ENCODE results near the gene PTPRCAP.
"Not testable (repeated sequence)": the region's sequence is repeated elsewhere in the genome, so short reads cannot be mapped to it uniquely, and the experiment has no call there.

Gene PTPRCAP

DNA sequence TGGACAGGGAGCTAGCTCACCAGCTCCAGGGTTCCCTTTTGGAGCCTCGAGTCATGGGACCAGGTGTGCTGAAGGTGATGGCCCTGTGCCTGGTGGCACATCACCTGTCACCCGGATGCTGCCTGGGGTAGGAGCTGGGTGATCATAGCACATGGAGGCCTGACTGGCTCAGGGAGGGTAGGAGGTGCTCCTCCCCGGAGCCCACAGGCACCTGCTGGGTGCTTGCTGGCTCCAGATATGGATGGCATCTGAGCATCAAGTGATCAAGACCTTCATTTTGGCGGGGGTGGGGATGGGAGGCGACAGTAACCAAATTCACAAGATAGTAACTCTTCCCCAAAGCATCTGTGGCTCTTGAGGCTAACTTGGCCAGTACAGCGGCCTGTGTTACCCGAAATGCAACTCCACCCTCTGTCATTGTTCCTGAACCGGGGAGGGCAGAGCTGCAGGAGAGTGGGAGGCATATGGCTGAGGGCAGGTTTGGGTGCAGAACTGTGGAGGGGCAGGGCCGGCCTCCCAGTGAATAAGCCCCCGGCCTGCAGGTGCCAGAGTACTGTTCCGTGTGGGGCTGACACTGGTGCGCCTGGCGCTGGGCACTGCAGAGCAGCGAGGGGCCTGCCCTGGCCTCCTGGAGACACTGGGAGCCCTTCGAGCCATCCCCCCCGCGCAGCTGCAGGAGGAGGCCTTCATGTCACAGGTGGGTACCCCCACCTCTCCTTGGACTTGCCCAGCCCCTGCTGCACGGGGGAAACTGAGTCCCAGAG, 28.9 kb downstream of the PTPRCAP start:
- no peak for DNase-seq

DNA sequence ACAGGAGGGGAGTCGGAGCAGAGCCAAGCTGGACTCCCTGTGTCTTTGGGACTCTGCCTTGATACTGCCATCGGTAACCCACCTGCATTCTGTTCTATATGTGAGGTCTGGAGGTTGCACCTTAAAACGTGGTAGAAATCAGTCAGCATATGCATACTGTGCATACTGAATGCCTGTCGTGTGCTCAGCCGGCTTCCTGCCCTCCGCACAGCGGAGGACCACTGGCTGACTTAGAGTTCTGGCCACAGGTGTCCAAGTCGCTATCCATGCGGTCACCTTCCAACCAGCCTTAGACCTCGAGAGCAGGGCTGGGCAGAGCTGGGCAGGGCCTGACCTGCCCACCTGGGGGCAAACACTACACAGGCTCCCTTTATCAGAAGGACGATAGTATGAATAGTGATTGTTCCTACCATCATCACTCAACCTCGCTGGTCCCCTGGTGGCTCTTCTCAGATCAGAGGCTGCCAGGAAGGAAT, 29.8 kb downstream of the PTPRCAP start:
- DNase-seq: no peak

DNA sequence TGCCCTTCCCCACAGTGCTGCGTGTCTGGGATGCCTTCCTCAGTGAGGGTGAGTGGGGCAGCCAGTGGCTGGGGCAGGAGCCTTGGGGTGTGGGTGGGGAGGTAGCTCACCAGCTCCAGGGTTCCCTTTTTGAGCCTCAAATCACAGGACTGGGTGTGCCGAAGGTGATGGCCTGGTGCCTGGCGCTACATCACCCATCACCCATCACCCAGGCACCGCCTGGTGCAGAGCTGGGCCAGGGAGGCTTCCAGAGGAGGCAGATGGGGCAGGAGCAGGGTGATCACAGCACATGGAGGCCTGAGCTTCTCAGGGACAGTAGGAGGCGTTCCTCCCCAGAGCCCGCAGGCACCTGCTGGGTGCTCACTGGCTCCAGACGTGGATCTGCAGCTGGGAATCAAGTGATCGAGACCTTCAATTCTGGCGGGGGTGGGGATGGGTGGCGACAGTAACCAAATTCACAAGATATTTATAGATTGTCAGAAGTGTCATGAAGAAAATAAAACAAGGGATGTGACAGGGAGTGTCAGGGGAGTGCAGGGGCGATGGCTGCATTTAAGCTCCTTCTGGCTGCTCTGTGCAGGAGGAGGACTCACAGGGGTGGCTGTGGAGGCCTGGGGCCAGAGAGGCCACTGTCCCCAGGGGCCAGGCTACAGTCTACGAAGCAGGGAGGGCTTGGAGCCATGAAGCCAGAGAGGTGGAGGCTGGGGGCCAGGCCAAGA, 30.4 kb downstream of the PTPRCAP start:
- no peak for DNase-seq

DNA sequence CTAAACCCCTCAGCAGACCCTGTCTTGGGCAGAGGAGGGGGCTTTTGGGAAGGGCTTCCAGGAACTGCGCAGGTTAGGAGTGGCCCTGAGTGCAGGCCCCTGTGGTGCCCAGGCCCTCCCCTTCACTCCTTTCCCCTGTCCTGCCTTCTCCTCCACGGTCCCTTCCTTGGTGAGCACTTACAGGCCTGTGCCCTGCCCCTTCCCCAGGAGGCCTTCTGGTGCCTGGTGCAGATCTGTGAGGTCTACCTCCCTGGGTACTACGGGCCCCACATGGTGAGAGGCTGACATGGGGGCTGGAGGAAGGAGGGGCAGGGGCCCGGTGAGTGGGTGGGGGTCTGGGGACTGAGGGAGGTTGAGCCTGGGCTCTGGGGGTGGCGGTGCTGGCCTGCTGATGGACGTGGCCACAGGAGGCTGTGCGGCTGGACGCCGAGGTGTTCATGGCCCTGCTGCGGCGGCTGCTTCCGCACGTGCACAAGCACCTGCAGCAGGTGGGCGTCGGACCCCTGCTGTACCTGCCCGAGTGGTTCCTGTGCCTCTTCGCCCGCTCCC, 31.0 kb downstream of the PTPRCAP start:
- no peak for DNase-seq

DNA sequence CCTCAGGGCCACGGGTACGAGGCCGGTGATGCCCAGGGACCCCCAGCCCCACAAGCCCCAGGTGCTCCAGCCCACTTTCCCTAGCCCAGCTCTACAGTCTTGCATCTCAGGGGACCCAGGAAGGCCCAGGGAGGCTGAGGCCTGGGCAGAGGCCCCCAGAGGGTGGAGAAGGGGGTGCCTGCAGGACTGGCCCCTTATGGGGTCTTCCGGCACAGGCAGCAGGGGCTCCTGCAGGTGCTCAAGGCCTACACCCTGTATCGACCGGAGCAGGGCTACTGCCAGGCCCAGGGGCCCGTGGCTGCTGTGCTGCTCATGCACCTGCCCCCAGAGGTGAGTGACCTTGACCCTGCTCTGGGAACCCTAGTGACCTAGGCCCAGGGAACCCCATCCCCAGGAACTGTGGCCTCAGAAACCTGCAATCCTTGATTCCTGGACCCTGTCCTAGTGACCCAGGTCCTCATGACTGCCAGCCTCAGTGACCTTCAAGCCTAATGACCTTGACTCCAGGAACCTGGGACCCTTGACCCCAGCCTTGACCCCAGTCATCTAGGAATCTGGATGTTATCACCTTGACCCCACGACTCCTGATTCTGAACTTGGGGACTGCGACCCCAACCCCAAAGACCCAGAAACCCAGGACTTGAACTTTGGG, 31.7 kb downstream of the PTPRCAP start:
- no peak for DNase-seq

DNA sequence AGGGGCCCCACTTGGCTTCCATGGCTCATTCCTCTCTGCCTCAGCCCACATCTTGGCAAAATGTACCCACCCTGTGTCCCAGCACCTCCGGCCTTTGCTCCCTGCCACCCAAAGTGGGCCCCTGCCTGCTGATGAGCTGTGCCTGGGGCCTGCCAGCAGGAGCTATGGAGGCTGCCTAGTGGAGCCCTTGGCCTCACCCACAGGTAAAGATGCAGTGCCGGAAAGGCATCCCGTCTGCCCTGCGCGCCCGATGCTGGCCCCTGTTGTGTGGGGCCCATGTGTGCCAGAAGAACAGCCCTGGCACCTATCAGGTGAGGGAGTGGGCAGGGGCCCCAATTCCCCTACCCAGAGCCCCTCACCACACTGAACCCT, 32.3 kb downstream of the PTPRCAP start:
- no peak for DNase-seq

DNA sequence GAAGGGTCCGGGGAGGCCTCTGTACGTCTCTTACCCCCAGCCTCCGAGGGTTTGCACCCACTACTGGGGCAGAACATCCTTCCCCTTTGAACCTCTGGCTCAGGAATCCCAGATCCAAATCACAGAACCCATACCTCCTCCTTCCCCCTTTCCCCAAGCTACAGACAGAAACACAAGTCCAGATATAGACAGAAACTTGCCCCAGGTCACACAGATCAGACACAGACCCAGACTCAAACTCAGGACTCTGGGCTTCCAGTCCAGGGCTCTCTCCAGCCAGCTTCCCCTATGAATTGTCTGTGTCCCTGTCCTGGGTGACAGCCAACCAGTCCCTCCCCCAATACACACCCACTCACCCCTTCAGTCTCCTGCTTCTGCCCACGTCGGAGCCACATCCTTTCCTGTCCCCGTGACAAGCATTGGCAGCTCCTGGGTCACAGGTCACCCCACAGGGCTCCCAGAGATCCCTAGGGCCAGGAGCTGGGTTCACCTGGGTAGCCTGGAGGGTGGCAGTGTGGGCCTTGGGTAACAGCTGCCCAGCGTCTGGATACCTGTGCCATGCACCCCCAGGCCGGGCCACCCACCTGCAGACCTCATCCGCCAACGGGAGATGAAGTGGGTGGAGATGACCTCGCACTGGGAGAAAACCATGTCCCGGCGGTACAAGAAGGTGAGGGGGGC, 32.8 kb downstream of the PTPRCAP start:
- DNase-seq: peak; percentile 68 to 78 (median 76)

DNA sequence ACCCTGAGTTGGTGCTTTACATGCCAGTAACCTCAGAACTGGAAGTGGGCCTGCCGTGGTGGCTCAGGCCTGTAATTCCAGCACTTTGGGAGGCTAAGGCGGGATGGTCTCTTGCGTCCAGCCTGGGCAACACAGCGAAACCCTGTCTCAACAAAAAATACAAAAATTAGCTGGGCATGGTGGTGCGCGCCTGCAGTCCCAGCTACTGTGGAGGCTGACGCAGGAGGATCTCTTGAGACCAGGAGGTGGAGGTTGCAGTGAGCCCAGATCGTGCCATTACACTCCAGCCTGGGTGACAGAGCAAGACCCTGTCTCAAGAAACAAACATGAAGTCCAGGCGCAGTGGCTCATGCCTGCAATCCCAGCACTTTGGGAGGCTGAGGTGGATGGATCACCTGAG, 34.4 kb downstream of the PTPRCAP start:
- DNase-seq: not testable (repeated sequence)

DNA sequence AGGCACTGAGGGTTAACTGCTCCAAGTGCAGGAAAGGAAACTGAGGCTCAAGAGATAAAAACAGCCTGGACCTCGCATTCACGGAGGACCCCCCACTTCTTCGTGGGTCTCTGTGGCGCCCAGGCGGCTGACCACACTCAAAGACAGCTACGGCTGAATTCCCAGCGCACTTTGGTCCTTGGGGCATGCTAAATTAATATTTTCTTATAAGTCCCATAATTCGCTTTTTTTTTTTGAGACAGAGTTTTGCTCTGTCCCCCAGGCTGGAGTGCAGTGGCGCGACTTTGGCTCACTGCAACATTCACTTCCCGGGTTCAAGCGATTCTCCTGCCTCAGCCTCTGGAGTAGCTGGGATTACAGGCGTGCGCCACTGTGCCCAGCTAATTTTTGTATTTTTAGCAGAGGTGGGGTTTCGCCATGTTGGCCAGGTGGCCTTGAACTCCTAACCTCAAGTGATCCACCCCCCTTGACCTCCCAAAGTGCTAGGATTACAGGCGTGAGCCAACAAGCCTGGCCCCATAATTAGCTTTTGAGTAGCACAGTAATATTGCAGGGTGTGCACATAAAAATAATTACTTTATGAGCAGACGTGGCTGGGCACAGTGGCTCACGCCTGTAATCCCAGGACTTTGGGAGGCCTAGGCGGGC, 35.2 kb downstream of the PTPRCAP start:
- not testable (repeated sequence) for DNase-seq

DNA sequence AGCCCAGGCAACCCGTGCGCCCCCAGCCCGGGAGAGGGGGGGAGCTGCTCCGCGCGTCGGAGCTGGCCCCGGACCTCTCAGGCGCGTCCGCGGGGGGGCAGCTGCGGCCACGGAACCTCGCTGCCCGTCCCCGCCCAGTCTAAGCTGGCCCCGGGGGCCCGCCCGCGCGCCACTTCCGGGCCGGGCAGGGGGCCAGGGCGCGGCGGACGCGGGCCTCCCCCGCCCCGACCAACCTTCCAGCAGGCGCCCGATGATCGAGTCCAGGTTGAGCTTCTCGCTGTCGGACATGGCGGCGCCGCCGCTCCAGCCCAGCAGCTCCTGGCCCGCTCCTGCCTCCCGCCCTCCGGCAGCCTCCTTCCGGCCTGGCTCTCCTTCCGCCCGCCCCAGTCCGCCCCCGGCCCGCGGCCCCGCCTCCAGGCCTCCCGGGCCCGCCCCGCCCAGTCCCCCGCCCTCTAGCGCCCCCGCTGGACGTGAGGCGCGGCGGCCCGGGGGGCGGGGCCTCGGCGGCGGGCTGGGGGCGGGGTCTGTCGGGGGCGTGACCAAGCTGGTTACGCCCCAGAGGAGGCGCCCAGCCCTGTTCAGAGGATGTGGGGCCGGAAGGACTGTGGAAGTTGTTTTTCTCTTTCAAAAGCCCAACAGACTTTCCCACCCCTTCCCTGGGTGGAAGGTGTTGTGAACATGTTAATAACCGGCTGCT, 35.8 kb downstream of the PTPRCAP start, which contains the start of gene PPP1CA:
PPP1CA (minus strand) TSS at position 364 of the 697 bp plus-strand sequence; CDS start at position 288, 76 bp downstream.
- DNase-seq: peak; percentile 91 to 98 (median 96)

DNA sequence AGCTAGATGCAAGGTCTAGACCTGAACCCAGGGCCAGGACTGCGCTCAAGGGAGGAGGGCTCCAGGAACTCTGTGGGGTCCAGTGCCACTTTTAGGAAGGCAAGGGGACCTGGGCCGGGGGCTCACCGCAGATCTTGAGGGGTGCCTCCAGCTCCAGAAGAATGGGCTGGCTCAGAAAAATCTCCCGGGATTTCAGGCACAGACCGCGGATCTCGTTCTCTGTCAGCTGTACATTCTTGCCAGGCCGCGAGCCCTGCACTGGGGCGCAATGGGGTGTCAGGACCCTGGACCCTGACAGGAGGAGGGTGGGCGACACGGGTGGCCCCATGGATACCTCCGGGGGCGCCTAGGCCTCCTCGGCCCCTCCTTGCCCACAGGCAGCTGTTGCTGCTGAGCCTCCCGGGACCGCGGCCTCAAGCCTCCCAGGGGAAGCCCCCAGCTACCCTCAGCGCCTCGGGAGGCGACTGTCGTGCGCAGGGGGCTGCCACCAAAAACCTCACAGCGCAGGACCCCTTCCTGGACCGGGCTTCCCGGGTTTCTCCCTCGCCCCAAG, 36.5 kb downstream of the PTPRCAP start:
- no peak for DNase-seq

DNA sequence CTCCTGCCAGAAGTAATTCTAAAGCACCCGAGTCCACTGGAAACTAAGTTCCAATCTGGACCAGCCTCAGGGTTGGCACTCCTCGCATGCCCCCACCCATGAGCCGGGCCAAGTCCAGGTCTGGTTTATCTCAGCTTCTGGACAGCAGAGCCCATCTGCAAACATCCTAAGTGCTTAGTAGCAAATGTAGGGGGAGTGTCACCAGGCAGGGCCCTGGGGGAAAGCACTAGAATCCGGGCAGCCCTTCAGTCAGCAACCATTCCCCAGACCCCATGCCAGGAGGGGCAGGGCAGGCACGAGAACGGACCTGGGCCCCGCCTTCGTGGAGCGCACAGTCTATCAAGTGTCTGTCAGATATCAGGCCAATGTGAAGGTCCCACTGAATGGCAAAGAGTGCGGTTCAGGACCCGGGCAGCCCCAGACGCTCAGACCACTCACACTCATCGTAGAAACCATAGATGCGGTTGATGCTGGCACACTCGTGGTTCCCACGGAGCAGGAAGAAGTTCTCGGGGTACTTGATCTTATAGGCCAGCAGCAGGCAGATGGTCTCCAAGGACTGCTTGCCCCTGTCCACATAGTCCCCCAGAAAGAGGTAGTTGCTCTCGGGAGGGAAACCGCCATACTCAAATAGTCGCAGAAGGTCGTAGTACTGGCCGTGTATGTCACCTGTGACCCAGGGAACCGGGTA, 37.1 kb downstream of the PTPRCAP start:
- DNase-seq: no peak

DNA sequence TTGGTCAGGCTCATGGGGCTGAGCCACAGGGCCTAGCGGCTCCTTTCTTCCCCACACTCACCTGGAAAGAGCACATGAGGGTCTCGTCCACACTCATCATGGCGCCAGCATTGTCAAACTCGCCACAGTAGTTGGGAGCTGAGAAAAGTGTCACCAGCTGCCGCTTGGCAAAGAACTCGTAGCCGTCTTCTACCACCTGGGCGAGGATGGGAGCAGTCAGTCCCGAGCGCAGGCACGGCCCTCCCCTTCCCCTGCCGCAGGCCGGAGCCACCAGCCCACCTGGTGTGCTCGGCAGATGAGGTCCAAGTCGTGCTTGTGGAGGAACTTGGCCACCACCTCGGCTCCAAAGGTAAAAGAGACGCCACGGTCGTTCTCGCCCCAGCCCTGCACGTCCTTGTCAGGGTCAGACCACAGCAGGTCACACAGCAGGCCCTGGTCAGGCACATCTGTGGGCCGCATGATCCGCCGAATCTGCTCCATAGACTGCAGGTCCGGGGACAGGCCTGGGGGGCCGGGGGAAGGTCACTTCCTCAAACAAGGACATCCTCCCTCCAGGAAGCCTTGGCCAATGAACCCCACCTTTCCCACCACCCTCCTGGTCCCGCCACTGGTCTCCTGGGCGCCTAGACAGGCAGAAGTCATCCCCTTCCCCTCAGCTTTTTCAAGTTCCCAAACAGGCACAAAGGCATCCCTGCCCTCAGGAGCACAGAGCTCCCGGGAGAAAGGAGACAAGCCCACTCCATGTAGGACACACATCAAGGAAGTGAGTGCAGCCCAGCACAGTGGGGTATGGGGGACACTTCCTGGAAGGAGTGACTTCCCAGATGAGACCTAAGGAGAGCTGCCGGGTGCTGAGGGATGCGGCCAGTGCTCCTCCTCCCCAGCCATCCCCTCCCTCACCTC, 38.6 kb downstream of the PTPRCAP start:
- no peak for DNase-seq

DNA sequence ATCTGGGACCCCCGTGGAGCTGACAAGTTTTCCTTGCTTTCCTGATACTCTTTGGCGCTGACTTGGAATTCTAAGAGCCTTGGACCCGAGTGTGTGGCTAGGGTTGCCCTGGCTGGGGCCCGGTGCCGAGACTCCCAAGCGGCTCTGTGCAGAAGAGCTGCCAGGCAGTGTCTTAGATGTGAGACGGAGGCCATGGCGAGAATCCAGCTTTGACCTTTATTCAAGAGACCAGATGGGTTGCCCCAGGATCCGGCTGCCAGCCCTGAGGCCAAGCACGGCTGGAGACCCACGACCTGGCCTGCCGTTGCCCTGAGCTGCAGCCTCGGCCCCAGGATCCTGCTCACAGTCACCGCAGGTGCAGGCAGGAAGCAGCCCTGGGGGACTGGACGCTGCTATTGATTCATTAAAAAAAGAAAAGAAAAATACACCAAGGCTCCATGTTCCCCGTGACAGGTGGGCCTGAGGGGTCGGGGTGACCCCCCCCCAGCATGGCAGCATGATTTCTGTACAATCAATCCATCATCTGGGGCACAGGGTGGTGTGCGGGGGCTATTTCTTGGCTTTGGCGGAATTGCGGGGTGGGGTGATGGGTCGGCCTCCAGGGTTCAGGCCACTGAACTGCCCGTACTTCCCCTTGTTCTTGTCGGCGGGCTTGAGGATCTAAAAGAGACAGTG, 39.4 kb downstream of the PTPRCAP start:
- DNase-seq: no peak

DNA sequence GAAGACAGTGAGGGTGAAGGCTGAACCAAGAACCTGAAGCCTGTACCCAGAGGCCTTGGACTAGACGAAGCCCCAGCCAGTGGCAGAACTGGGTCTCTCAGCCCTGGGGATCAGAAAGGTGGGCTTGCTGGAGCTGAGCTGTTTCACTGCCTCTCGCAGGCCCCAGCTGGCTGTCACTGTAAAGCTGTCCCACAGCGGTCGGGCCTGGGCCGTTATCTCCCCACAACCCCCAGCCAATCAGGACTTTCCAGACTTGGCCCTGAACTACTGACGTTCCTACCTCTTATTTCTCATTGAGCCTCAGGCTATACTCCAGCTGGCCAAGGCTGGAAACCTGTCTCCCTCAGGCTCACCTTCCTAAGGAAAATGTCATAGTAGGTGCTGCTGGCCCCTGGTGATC, 39.9 kb downstream of the PTPRCAP start:
- no peak for DNase-seq

DNA sequence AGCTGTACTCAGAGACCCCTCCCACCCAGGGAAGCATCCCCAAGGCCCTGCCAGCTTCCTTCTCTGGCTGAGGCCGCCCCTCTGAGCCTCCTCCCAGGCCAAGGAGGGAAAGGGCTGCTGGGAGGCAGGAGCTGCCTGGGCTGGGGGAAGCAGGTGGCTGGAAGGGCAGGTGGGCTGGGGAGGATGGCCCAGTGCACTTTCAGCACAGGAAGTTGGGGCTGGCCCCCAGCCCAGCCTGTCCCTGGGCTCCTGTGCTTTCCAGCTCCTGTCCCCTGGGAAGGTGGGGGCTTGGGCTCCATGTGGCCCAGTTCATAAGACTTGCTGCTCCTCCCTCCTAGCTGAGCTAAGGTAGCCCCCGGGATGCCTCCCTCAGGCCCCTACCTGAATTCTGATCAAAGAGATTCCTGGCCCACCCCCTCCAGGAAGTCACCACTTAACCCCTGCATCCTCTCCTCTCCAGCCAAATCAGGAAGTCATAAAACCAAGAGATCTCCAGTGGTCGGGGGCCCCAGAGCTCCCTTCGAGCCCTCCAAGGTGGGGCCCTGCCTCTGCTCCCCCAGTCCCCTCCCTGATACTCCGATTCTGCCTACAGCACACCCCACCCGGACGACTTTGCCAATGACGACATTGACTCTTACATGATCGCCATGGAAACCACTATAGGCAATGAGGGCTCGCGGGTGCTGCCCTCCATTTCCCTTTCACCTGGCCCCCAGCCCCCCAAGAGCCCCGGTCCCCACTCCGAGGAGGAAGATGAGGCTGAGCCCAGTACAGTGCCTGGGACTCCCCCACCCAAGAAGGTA, 40.7 kb downstream of the PTPRCAP start:
- DNase-seq: no peak

DNA sequence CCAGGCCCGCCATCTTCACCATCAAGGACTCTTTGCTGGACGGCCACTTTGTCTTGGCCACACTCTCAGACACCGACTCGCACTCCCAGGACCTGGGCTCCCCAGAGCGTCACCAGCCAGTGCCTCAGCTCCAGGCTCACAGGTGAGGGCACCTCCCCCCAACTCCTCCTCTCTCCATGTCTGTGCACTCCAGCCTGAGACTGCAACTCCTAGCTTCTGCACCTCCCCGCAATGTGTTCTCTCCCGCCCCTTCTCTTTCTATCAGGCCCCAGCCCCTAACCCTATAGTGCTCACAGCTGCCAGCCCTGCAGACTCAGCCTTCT, 41.3 kb downstream of the PTPRCAP start:
- DNase-seq: no peak

DNA sequence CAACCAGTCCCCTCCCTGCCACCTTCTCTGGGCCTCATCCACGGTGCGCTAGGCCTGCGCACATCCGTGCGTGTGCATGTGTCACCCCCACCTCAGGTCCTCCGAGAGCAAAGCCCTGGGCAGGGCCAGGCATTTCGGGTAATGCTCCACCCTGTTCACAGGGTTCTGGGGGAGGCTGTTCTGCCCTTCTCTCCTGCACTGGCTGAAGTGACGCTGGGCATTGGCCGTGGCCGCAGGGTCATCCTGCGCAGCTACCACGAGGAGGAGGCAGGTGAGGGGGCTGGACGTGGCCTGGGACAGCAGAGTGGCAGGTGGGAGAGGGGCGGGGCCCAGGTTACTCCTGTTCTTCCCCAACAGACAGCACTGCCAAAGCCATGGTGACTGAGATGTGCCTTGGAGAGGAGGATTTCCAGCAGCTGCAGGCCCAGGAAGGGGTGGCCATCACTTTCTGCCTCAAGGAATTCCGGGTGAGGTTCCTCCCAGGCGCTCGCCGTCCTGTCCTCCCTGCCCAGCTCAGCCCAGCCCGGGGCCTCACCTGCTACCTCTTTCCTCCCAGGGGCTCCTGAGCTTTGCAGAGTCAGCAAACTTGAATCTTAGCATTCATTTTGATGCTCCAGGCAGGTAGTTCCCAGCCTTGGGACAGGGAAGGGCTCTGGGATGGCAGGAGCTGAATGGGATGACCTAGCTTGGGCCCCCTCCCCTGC, 41.8 kb downstream of the PTPRCAP start:
- DNase-seq: no peak

Data from suppressor macrophage treated with lipopolysaccharide for 1 hour (primary cell).